ENCODE measurements around the gene ERRFI1.
"Not testable (repeated sequence)": the region's sequence is repeated elsewhere in the genome, so short reads cannot be mapped to it uniquely, and the experiment has no call there.

The ERRFI1 gene

GRCh38 chr1:8026153-8026975, at the start of gene ERRFI1:
Gene ERRFI1 (minus strand): TSS chr1:8026309. CDS start chr1:8015619, 10,690 bp downstream.
- peak; percentile 84 for DNase-seq (ENCODE audit: low spot score)

GRCh38 chr1:8075511-8076051, 49.5 kb upstream of the ERRFI1 start:
- DNase-seq (ENCODE audit: low spot score), result no peak

GRCh38 chr1:8073112-8073855, 47.2 kb upstream of the ERRFI1 start:
- no peak for DNase-seq (ENCODE audit: low spot score)

GRCh38 chr1:8070381-8070811, 44.3 kb upstream of the ERRFI1 start:
- no peak for DNase-seq (ENCODE audit: low spot score)

- not testable (repeated sequence) for DNase-seq (ENCODE audit: low spot score)
Measured at GRCh38 chr1:8069614-8070320, 43.7 kb upstream of the ERRFI1 start.

GRCh38 chr1:8065369-8065768, 39.3 kb upstream of the ERRFI1 start:
- DNase-seq (ENCODE audit: low spot score), result no peak

- no peak for DNase-seq (ENCODE audit: low spot score)
Measured at GRCh38 chr1:8063298-8064036, 37.4 kb upstream of the ERRFI1 start.

- no peak for DNase-seq (ENCODE audit: low spot score)
Measured at GRCh38 chr1:8062861-8063260, 36.8 kb upstream of the ERRFI1 start.

- DNase-seq (ENCODE audit: low spot score), result no peak
Measured at GRCh38 chr1:8061673-8062386, 35.7 kb upstream of the ERRFI1 start.

- no peak for DNase-seq (ENCODE audit: low spot score)
Measured at GRCh38 chr1:8061210-8061609, 35.1 kb upstream of the ERRFI1 start.

GRCh38 chr1:8059161-8059622, 33.1 kb upstream of the ERRFI1 start:
- DNase-seq (ENCODE audit: low spot score), result no peak

GRCh38 chr1:8057779-8058178, 31.7 kb upstream of the ERRFI1 start:
- not testable (repeated sequence) for DNase-seq (ENCODE audit: low spot score)

- no peak for DNase-seq (ENCODE audit: low spot score)
Measured at GRCh38 chr1:8055973-8056372, 29.9 kb upstream of the ERRFI1 start.

- no peak for DNase-seq (ENCODE audit: low spot score)
Measured at GRCh38 chr1:8053878-8054567, 27.9 kb upstream of the ERRFI1 start.

- DNase-seq (ENCODE audit: low spot score), result no peak
Measured at GRCh38 chr1:8051650-8052049, 25.5 kb upstream of the ERRFI1 start.

- not testable (repeated sequence) for DNase-seq (ENCODE audit: low spot score)
Measured at GRCh38 chr1:8049229-8049628, 23.1 kb upstream of the ERRFI1 start.

GRCh38 chr1:8047686-8048445, 21.8 kb upstream of the ERRFI1 start:
- DNase-seq (ENCODE audit: low spot score), result no peak

- no peak for DNase-seq (ENCODE audit: low spot score)
Measured at GRCh38 chr1:8047112-8047511, 21.0 kb upstream of the ERRFI1 start.

GRCh38 chr1:8046391-8046790, 20.3 kb upstream of the ERRFI1 start:
- DNase-seq (ENCODE audit: low spot score), result no peak

Measured in CD4-positive, alpha-beta T cell treated with Interleukin-6 at 100 ng/mL for 8 hours (primary cell).